Skin of body (tissue), 2 donors: ENCODE data around the gene TFF3. TPM values are rescaled to one million over a fixed set of nuclear protein-coding genes. Genes with fewer than 3 reads are reported as not detected.
"Not testable (repeated sequence)": the region's sequence is repeated elsewhere in the genome, so short reads cannot be mapped to it uniquely, and the experiment has no call there.

Experiments
- DNase-seq: peaks from one replicate; lab custom pipeline; 2025; lab: John Stamatoyannopoulos, UW
- total RNA-seq: library from RNA; depleted of rRNA; stranded (reverse); fragments of >200 nt; gene quantifications from one replicate; pipeline ENCODE4 v1.2.3, GENCODE V29; 2014

The TFF3 gene
- total RNA-seq, 1 donor from 2014 or later = 5.1 TPM

- DNase-seq = no peak
Observed at GRCh38 chr21:42305707-42306147, 9.5 kb downstream of the TFF3 start.

GRCh38 chr21:42304556-42305454 lies 10.4 kb downstream of the TFF3 start:
- DNase-seq = no peak

- DNase-seq = no peak
Observed at GRCh38 chr21:42303443-42303842, 11.8 kb downstream of the TFF3 start.

GRCh38 chr21:42302794-42303193 lies 12.4 kb downstream of the TFF3 start:
- no peak for DNase-seq

- DNase-seq = no peak
Observed at GRCh38 chr21:42302076-42302650, 13.0 kb downstream of the TFF3 start.

GRCh38 chr21:42301371-42302075 lies 13.7 kb downstream of the TFF3 start:
- no peak for DNase-seq

- DNase-seq = no peak
Observed at GRCh38 chr21:42300956-42301355, 14.3 kb downstream of the TFF3 start.

GRCh38 chr21:42300045-42300583 lies 15.1 kb downstream of the TFF3 start:
- DNase-seq = no peak

- no peak for DNase-seq
Observed at GRCh38 chr21:42299324-42300044, 15.7 kb downstream of the TFF3 start.

- DNase-seq = no peak
Observed at GRCh38 chr21:42298657-42299056, 16.6 kb downstream of the TFF3 start.

GRCh38 chr21:42298237-42298636 lies 17.0 kb downstream of the TFF3 start:
- no peak for DNase-seq

GRCh38 chr21:42297377-42297776 lies 17.8 kb downstream of the TFF3 start:
- DNase-seq = no peak

GRCh38 chr21:42296501-42296900 lies 18.7 kb downstream of the TFF3 start:
- DNase-seq = no peak

GRCh38 chr21:42295845-42296244 lies 19.4 kb downstream of the TFF3 start:
- no peak for DNase-seq

GRCh38 chr21:42294273-42294880 lies 20.8 kb downstream of the TFF3 start:
- DNase-seq = no peak

GRCh38 chr21:42293649-42294272 lies 21.4 kb downstream of the TFF3 start:
- no peak for DNase-seq

- DNase-seq = not testable (repeated sequence)
Observed at GRCh38 chr21:42292563-42293142, 22.6 kb downstream of the TFF3 start.

GRCh38 chr21:42291751-42292562 lies 23.3 kb downstream of the TFF3 start:
- DNase-seq = no peak
